Right ventricle myocardium superior (tissue), 1 donor: ENCODE results near the gene GALNT18. TPM values are rescaled to one million over a fixed set of nuclear protein-coding genes. Genes with fewer than 3 reads are reported as not detected.
A peak's percentile ranks its signal among the peaks of the same experiment; 100 is the strongest.

Source experiments
- ATAC-seq: fragments of 200-7000 bp; cut with Tn5 transposase; one replicate; pipeline ENCODE4 v1.9.1; 2020; ENCODE audit warnings: mild to moderate bottlenecking; ENCODE audit not compliant: poor library complexity
- DNase-seq: peaks from one replicate; pipeline ENCODE4 v3.0.0-alpha.2; 2020
- intact Hi-C: fragments of 100-400 bp; cut with DNase I; formaldehyde crosslinking; loops from one replicate; pipeline ENCODE4 v1.11.2; 2022
- total RNA-seq: library from RNA; stranded (reverse); fragmentation: NEBNext Ultra II Directional; extraction: Animal tissue kit (Norgen Biotek cat#: 25700); gene quantifications from one replicate; pipeline ENCODE4 v1.2.1, GENCODE V29; 2021
- donor health status: DM: no; HTN: yes; CAD: no; lungs with severe emphysema.

The GALNT18 gene
- total RNA-seq, 1 donor from 2014 or later = 24.5 TPM

DNA sequence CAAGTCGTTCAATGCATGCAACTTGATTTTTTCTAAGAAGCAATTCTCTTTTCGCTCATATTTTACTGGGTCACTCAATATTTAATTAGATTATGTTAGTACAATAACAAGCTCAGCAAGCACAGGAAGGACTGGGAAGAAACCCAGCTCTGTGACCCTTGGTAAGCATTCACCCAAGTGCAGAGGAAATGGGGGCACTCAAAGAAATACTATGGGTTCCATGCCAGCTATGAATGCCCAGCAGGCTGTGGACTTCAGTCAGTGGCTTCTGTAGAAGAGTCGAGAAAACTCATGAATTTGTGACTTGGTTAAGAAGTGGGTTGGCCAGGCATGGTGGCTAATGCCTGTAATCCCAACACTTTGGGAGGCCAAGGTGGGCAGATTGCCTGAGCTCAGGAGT is 123.6 kb downstream of the GALNT18 start:
- DNase-seq (no peak), ATAC-seq (no peak)
- intact Hi-C loops = no loop called here

DNA sequence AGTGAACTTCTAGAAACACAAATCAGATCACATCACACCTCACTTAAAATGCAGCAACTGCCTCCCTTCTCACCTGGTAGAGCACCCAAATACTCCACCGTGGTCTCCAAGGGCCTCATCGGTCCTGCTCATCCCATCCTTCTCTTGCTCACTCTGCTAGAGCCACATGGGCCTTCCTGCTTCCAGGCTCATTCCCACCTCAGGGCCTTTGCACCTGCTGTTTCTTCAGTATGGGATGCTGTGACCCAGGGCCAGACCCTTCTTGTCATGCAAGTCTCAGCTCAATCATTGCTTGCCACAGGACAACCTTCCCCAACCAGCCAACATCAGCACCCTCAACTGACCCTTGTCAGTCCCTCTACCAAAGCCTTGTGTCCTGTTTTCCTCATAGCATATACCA is 124.9 kb downstream of the GALNT18 start:
- DNase-seq (no peak), ATAC-seq (no peak)
- intact Hi-C loops = no loop called here

DNA sequence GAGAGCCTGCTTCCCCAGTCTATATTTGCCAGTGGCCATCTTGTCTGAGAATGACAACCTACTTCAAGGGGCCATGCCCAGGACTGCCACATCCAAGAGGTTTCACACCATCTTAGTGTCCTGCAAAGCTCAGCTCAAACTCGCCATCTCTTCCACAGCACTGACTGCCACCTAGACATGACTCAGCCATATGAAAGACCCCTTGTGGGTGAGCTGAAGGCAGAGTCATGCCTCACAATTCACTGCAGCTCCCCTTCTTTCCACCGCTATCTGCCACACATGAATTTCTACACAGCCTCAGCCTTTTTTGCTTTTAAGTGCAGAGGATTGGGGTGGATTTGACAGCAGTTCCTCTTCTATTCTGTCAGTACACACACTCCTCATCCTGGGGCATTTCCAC is 127.5 kb downstream of the GALNT18 start:
- DNase-seq = no peak
- no peak for ATAC-seq
- intact Hi-C loops = no loop called here

DNA sequence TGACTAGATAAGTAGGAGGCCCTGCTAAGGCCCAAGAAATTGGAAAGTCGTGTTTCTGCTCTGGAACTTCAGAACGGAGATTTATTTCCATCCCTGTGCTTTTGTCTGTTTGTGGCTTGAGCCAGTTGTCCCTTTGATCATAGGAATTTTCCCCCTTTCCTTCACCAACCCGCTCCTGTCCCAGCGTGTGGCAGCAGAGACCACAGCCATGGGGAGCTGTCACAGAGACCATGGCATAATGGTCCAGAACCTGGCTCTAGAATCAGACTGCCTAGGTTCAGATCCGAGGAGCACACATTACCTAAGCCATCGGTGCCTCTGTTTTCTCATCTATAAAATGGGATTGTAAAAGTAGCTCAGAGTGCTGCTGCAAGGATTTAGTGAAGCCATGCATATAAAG is 128.1 kb downstream of the GALNT18 start:
- ATAC-seq (no peak), DNase-seq (no peak)
- intact Hi-C loops = no loop called here

- intact Hi-C loops = no loop called here
- DNase-seq (peak; percentile 61), ATAC-seq (peak; percentile 90)
Measured at GRCh38 chr11:11491589-11491988, 130.2 kb downstream of the GALNT18 start.

DNA sequence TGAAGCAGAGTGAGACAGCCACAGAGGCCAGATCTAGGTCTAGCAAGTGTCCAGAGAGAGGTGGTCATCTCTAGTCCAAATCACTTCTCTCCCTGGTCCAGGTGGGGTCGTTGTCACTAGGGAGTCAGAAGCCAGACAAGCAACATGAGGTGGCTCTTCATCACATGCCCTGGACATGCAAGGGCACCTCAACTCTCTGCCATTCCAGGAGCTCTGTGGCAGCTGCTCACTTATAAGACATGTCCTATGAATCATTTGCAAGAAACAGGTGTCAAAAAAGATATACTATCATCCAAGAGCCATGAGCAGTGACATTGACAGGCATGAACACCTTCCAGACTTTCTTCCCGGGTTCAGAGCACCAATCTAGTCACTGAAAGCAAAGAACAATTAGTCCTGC is 130.8 kb downstream of the GALNT18 start:
- DNase-seq = no peak
- ATAC-seq = peak; percentile 28

DNA sequence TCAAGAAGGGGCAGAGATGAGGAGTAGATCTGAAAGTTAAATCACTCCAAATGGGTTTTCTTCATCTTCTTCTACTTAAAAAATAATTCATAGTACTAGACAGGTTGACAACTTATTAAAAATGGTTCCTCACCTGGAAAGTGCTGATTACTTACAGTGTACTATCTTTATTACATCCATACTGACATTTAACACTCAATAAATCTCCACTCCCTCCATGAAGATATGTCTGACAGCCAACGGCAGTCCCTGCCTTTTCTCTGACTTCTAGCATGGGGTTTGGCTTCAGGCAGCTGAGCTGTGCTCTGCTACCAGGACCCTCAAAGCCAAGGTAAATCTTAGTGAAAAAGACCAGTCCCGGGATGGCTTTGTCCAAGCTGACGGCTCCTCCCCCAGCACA is 135.4 kb downstream of the GALNT18 start:
- no peak for ATAC-seq
- intact Hi-C loops = no loop called here
- DNase-seq = no peak

More for the DNA sequence above, 130.8 kb downstream of the GALNT18 start:
- intact Hi-C loops = no loop called here

DNA sequence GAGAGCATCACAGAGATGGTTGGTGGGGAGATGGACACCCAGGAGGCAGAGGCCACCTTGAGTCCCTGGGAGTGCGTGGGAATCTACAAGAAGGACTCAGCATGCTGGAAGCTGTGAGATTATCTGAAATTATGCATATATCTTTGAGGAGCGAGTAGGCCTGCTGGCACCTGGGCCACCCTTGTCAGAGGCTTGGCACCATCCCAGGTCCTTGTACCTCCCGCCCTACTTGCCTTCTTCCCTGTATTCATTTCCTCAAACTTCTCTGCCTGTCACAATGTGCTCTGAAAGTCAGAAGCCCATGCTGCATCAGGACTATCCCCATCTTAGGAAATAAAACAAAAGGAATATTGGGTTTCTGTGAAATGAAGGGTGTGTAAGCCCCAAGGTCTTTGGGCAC is 135.8 kb downstream of the GALNT18 start:
- ATAC-seq (no peak), DNase-seq (no peak)
- intact Hi-C loops = no loop called here

DNA sequence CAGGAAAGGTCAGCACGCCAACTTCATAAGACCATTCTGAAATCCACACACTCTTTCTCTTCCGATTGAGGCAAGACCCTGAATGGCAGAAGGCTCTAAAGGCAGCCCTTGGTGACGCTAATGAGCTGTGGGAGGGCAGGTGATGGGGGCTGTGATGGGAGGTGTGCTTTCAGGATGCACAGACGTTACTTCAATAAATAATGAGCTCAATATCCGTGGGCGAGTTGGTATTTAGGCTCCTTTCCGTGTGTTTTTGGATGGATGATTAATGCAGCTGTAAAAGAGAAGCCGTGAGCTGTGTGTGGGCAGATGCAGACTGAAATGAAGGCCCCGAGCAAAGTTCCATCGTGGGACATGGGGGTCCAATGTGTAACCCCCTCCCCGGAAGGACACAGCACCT is 138.2 kb downstream of the GALNT18 start:
- DNase-seq = no peak
- intact Hi-C loops = no loop called here
- ATAC-seq = no peak

- no peak for DNase-seq
- intact Hi-C loops = no loop called here
- ATAC-seq = no peak
Measured at GRCh38 chr11:11482730-11483129, 139.1 kb downstream of the GALNT18 start.

DNA sequence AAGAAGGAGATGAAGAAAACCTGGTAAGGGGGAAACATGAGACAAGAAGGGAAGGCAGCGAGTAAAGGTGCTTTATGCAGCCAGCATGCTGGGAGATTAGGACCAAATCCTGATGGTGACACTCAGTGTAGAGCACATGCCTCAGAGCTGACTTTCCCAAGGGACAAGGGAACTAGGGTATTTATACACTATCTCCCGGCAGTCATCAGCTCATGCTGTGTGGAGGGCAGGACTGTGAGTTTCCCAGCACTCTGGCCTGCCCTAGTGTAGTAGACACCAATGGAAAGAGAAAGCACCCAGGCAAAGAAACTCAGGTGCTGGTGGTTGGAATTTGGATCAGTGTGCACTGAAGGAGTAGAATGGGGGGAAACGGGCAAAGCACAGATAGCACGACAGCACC is 140.4 kb downstream of the GALNT18 start:
- intact Hi-C loops = no loop called here
- ATAC-seq (peak; percentile 96), DNase-seq (no peak)

DNA sequence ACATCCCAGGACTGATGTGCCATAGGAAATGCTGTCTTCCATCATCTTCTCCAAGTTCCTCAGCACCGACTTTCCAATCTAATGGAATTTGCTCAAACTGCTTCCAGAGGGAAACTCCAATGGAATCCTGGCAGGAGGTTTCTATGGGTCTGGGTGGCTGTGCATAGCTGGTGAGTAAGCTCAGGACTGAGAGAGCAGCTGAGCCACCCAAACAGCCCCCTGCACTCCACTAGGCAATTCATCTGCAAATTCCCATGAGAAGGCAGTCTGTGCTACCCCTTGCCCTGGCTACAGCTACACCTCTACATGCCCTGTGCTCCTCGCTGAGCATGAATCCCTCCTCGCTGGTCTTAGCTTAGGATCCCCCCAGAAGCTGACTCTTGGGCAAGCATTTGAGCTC is 140.8 kb downstream of the GALNT18 start:
- no peak for ATAC-seq
- DNase-seq = no peak
- intact Hi-C loops = no loop called here

GRCh38 chr11:11478687-11479086 is 143.1 kb downstream of the GALNT18 start:
- ATAC-seq (no peak), DNase-seq (no peak)
- intact Hi-C loops = no loop called here

GRCh38 chr11:11477695-11478420 is 143.9 kb downstream of the GALNT18 start:
- intact Hi-C loops = no loop called here
- ATAC-seq (no peak), DNase-seq (no peak)

DNA sequence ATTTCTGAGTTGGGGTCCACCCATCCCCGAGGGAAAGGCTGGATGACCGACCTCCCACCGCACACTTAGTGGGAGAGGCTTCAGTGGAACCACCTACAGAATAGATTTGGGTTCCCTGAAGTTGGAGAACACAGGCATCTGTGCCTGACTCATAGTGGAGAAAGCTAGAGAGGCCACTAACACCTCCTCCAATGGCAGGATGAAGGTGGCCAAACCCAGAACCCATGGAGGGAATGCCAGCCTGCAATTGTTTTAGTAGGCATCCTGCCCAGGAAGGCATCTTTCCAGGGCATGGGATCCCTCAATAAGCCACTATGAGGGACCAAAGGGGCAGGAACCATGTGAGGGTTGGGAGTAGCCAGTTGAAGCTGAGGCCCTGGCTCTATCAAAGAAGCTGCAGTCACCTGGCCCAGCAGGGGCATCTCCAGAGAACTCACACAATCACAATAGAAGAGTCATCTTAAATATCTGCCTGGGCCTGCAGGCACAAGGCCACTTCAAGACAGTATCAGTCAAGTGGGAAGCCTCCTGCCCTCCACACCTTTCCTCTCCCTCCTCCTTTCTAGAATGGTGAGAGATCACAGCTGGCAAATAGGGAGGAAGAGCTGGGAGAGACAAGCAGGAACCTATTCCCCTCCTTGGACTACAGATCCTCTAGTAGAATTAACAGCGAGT is 144.7 kb downstream of the GALNT18 start:
- intact Hi-C loops = no loop called here
- DNase-seq (no peak), ATAC-seq (peak; percentile 45)

- ATAC-seq = no peak
Measured at GRCh38 chr11:11476499-11476898, 145.3 kb downstream of the GALNT18 start.

DNA sequence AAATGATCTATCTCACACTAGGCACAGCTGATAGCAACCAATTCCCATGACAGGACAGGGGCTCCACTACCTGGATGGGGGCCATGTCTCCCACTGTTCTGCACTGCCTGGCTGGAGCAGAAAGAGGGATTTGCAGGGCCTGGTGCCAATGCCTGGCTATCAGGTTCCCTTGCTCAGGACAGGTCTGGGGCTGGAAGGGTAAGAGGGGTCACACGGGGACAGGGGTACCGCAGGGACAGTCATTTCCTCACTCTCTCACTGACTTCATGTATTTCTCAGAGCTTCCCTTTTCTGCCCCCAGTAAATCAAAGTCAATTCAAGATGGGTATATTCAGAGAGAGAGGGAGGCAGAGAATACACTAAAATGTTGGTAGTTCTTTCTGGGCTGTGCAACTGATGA is 149.7 kb downstream of the GALNT18 start:
- DNase-seq = peak; percentile 50
- intact Hi-C loops = no loop called here
- peak; percentile 68 for ATAC-seq

More at GRCh38 chr11:11476499-11476898, 145.3 kb downstream of the GALNT18 start:
- no peak for DNase-seq
- intact Hi-C loops = no loop called here

DNA sequence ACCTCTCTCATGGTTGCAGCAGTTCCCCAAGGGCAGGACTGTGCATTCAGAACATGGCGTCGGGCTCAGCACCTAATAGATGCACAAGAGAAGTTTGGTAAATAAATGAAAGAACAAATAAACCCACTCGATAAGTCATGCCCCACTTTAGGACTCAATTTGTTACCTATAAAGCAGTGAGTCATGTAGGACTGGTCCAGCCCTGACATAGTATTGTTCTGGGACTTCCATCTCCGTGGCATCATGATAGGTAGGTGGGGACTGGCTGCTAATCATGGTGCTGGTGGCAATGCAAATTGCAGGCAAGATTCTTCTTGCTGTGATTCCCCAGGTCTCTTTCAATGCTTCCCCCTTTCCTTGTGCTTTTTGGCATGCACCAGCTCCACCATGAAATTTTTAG is 150.6 kb downstream of the GALNT18 start:
- intact Hi-C loops = no loop called here
- ATAC-seq (no peak), DNase-seq (no peak)

- ATAC-seq (peak; percentile 33), DNase-seq (no peak)
- intact Hi-C loops = no loop called here
Measured at GRCh38 chr11:11468954-11469353, 152.9 kb downstream of the GALNT18 start.

- DNase-seq (no peak), ATAC-seq (peak; percentile 33)
- intact Hi-C loops = no loop called here
Measured at GRCh38 chr11:11467312-11467711, 154.5 kb downstream of the GALNT18 start.
